ENCODE measurements around the gene CRHBP. TPM values are rescaled to one million over a fixed set of nuclear protein-coding genes. Genes with fewer than 3 reads are reported as not detected.

CRHBP gene
- polyA plus RNA-seq, 2 of the 4 experiments (the other 2 are of a cell fraction), result not detected

- ChIA-PET POLR2A (no interaction called here), CTCF (interaction anchor here (2.5 kb wide), 1 partner anchor 24 kb away, joined by 7 read pairs; no protein-coding TSS in a partner anchor)
- ATAC-seq (peak; percentile 68 to 77), FAIRE-seq (no peak), DNase-seq (ENCODE audit: low read depth in 1 of 2, low spot score in 1 of 2) (peak in 1 of 2 experiments; percentile 11)
- 37% methylated on average over 53 of the region's 81 CpGs for WGBS (ENCODE audit: missing lambda C conversion rate)
- H3K27ac ChIP-seq, result peak overlapping the region in 1 of 2 experiments; percentile 21; a peak in 2 of 6 replicates
- no peaks in the 10 kb centered on the region for H3K9me3 ChIP-seq
- peak overlapping the region; percentile 39 for H3K4me3 ChIP-seq
- no peaks in the 10 kb centered on the region for H3K4me1 ChIP-seq
- TF ChIP-seq CBX2 (IDR thresholded peaks at IDR 0.05; ENCODE audit: borderline replicate concordance, low read depth), result no peak
- no peak for TF ChIP-seq ZNF302 (CRISPR knock-in tag; IDR thresholded peaks at IDR 0.05)
- no peak for TF ChIP-seq KDM5A (IDR thresholded peaks at IDR 0.05)
- no peak for TF ChIP-seq USF2 (IDR thresholded peaks at IDR 0.05)
- TF ChIP-seq PHF8 (IDR thresholded peaks at IDR 0.05; ENCODE audit: borderline replicate concordance, low read depth), result no peak
- TF ChIP-seq KDM1A (IDR thresholded peaks at IDR 0.05; ENCODE audit: low read depth), result no peak
- no peak for TF ChIP-seq RFX5 (IDR thresholded peaks at IDR 0.05)
- no peak for TF ChIP-seq CHD2 (IDR thresholded peaks at IDR 0.05; ENCODE audit: low read length, partially characterized antibody)
- no peak for TF ChIP-seq RARB (CRISPR knock-in tag; IDR thresholded peaks at IDR 0.05)
- TF ChIP-seq ELK1 (IDR thresholded peaks at IDR 0.05; ENCODE audit: low read depth, low read length), result no peak
- no peak for TF ChIP-seq TP53 (CRISPR knock-in tag; IDR thresholded peaks at IDR 0.05)
- peak overlapping the region; percentile 91 for H3K4me2 ChIP-seq
Observed at GRCh38 chr5:76953551-76954382, 922 bp downstream of the CRHBP start.

- H3K27ac ChIP-seq, result no peak overlapping the region
- TF ChIP-seq USF2 (IDR thresholded peaks at IDR 0.05), result no peak
- no peak for TF ChIP-seq PBX3 (IDR thresholded peaks at IDR 0.05)
- TF ChIP-seq RCOR1 (IDR thresholded peaks at IDR 0.05; ENCODE audit: low read depth, low read length), result no peak
- no peak for TF ChIP-seq ZC3H11A (IDR thresholded peaks at IDR 0.05)
- TF ChIP-seq BHLHE40 (IDR thresholded peaks at IDR 0.05; ENCODE audit: low read depth, low read length), result no peak
- TF ChIP-seq SMC3 (IDR thresholded peaks at IDR 0.05), result no peak
- TF ChIP-seq CEBPB (IDR thresholded peaks at IDR 0.05), result 0 out of 4 replicates have a peak, but pooled peaks of 1 of the 2 experiments have one; percentile 11
- 71% methylated on average over 25 of the region's 25 CpGs for WGBS (ENCODE audit: missing lambda C conversion rate)
- CTCF ChIA-PET, result interaction anchor here (1.2 to 2.5 kb wide), 2 partner anchors 24 to 123 kb away, joined by 4 to 7 read pairs; no protein-coding TSS in a partner anchor
- no peaks in the 10 kb centered on the region for H3K4me1 ChIP-seq
- FAIRE-seq (no peak), DNase-seq (ENCODE audit: low read depth in 1 of 2, low spot score in 1 of 2) (no peak), ATAC-seq (no peak)
- H3K4me2 ChIP-seq, result peak overlapping the region; percentile 91
- peak overlapping the region; percentile 39; the same call in 2 of the 3 replicates for H3K4me3 ChIP-seq
- POLR2A ChIA-PET, result no interaction called here
- H3K9me3 ChIP-seq, result no peaks in the 10 kb centered on the region
Observed at GRCh38 chr5:76954383-76954763, 1.5 kb downstream of the CRHBP start.

GRCh38 chr5:76956033-76956432 lies 3.2 kb downstream of the CRHBP start:
- Histone ChIP-seq H3K27ac (no peak overlapping the region), H3K4me3 (no peak overlapping the region), H3K4me1 (no peaks in the 10 kb centered on the region), H3K4me2 (no peak overlapping the region), H3K9me3 (no peaks in the 10 kb centered on the region)
- DNase-seq (ENCODE audit: low read depth in 1 of 2, low spot score in 1 of 2), result no peak
- ChIA-PET CTCF (interaction anchor here (2.5 kb wide), 1 partner anchor 26 kb away, joined by 7 read pairs; no protein-coding TSS in a partner anchor), POLR2A (no interaction called here)
- FAIRE-seq, result no peak
- no peak for ATAC-seq
- 90% methylated on average over 2 of the region's 2 CpGs for WGBS (ENCODE audit: missing lambda C conversion rate)
- no peak for TF ChIP-seq RNF2 (IDR thresholded peaks at IDR 0.05; ENCODE audit: borderline replicate concordance, low read depth)
- no peak for TF ChIP-seq MAZ (IDR thresholded peaks at IDR 0.05; ENCODE audit: borderline replicate concordance, low read depth, low read length)
- TF ChIP-seq HMGXB4 (CRISPR knock-in tag; IDR thresholded peaks at IDR 0.05; ENCODE audit: borderline replicate concordance), result no peak
- TF ChIP-seq RAD21 (conservative IDR thresholded peaks at IDR 0.05 in 1 of 2, IDR thresholded peaks at IDR 0.05 in 1 of 2), result no peak
- TF ChIP-seq EHMT2 (IDR thresholded peaks at IDR 0.05; ENCODE audit: low read depth), result no peak
- TF ChIP-seq SMC3 (IDR thresholded peaks at IDR 0.05), result no peak
- no peak for TF ChIP-seq TP53 (CRISPR knock-in tag; IDR thresholded peaks at IDR 0.05)
- no peak for TF ChIP-seq PHF8 (IDR thresholded peaks at IDR 0.05; ENCODE audit: borderline replicate concordance, low read depth)
- no peak for TF ChIP-seq ZNF302 (CRISPR knock-in tag; IDR thresholded peaks at IDR 0.05)
- TF ChIP-seq USF2 (IDR thresholded peaks at IDR 0.05), result no peak
- TF ChIP-seq BHLHE40 (IDR thresholded peaks at IDR 0.05; ENCODE audit: low read depth, low read length), result no peak
- no peak for TF ChIP-seq FOXS1 (CRISPR knock-in tag; IDR thresholded peaks at IDR 0.05)
- TF ChIP-seq ZSCAN20 (CRISPR knock-in tag; IDR thresholded peaks at IDR 0.05), result no peak
